SHP77 treated with DMSO at 0.1 percent for 48 hours (cell line): ENCODE data around the gene ZPR1.
"Not testable (repeated sequence)": the region's sequence is repeated elsewhere in the genome, so short reads cannot be mapped to it uniquely, and the experiment has no call there.

Experiments
- DNase-seq: peaks from one replicate; lab custom pipeline; 2025; lab: John Stamatoyannopoulos, UW

The ZPR1 gene

DNA sequence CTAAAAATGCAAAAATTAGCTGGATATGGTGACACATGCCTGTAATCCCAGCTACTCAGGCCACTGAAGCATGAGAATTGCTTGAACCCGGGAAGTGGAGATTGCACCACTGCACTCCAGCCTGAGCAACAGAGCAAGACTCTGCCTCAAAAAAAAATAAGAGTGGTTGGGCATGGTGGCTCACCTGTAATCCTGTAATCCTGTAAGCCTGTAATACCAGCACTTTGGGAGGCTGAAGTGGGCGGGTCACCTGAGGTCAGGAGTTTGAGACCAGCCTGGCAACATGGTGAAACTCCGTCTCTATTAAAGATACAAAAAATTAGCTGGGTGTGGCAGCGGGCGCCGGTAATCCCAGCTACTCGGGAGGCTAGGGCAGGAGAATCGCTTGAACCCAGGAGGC, 31.8 kb downstream of the ZPR1 start:
- not testable (repeated sequence) for DNase-seq

DNA sequence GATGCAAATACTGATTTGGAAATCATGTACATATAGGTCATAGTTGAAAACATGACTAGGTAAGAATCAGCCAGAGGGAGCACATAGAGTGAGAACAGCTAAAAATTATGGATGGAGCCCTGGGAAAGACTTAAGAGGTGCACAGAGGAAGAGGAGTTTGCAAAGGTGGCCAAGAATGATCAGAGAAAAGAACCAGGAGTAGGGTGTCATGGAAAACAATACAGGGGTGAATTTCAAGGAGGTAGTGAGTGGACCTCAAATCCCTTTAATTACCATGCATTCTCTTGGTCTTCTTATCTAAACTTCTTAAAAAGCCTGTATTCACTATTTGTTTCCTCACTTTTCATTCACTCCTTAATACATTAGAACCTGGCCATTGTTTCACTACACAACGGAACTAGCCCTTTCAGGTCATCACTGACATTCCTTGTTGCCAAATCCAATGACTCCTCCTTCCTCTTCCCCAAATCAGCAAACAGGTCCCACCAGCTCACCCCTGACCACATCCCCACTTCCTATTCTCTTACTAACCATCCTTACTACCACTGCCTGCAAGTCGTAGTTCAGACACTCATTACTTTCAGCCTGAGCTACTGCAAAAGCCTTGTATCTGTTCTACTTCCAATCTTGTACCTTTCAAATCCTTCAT, 37.6 kb downstream of the ZPR1 start:
- no peak for DNase-seq

DNA sequence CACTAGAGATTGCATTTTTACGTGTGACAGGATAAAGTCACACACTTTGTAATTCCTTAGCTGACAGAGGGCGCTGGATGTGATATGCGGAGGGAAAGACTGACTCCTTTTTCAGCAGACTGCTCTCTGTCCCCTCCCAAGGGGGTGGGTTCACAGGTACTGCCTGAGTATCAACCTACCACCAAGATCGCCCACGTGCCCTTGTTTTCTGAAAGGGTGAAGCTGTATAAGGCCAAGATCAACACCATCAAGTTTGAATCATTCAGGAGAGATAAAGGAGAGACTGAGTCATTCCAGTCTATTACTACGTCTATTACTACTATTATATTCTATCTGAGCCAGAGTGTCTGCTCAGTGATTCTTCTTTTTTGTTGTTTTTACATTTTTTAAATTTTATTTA, 45.7 kb downstream of the ZPR1 start:
- no peak for DNase-seq

DNA sequence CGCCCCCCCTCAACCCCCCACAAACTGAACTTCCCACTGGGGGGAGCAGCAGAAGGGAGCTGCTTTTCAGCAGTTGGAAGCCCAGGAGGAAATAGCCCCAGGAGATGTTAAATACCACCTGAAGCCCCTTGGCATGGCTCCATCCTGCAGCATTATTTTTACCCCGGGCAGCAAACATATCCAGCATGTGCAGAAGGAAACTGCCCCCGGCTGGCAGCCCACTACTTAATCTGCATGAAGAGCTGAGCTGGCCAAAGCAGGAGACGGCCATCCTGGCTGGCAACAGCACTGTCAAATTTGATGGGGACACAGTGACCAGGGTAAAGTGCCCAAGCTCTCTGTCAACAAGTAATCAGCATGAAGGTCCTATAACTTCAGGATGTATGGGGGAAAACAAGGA, 47.1 kb downstream of the ZPR1 start:
- no peak for DNase-seq

DNA sequence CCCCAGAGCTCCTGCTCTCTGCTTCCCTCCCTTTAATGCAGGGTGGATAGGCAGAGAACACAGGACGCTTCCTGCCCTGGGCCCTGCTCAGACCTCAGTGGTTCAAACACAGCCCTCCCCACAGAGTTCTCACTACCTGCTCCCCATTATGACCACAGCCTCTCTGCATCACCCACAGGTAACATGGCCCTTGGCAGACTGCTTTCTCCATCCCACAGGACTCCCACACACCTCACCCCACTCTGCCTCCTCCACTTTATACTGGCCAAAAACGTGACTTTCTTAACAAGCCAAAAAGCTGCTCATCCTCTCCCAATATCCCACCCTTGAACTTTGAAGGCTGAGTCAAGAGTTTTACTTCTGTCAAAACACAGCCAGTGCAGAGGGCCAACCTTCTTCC, 48.8 kb downstream of the ZPR1 start:
- DNase-seq, result no peak

DNA sequence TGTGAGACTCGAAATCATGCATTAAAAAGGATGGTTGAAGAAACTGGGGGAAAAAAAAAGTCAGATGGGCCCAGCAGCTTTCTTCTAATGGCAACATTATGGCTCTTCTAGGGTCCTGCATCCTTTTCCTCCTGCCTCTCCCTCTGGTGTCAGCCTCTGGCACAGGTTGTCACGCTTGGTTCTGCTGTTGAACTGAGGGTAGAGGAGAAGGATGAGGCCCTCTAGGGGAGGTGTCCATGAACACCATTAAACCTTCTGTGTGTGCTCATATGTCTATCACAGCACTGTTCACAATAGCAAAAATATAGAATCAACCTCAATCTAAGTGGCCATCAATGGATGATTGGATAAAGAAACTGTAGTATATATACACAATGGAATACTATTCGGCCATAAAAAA, 51.1 kb downstream of the ZPR1 start:
- DNase-seq, result no peak

DNA sequence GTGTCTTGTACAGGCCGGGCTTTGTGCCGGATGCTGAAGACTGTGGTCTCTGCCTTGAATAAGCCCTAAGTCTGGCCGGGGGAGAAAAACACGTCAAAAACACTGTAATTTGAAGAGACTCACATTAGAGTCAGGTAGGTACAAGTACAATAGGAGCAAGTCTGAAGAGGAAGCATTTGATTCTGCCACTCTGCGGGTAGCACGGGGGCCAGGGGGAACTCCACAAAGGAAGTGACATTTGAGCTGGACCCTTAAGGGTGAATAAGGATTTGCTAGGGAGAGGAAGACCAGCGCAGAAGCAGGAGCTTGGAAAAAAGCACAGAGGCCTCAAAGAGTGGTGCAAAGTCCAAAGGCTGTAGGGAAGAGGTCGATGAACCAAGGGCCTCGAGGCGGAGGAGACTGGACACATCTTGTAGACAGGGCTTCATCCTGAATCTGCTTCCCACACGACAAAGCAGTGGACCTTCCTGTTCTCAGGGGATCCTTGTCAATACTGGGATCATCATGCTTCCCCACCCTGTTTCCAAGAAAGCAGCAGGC, 53.8 kb downstream of the ZPR1 start:
- DNase-seq, result no peak

DNA sequence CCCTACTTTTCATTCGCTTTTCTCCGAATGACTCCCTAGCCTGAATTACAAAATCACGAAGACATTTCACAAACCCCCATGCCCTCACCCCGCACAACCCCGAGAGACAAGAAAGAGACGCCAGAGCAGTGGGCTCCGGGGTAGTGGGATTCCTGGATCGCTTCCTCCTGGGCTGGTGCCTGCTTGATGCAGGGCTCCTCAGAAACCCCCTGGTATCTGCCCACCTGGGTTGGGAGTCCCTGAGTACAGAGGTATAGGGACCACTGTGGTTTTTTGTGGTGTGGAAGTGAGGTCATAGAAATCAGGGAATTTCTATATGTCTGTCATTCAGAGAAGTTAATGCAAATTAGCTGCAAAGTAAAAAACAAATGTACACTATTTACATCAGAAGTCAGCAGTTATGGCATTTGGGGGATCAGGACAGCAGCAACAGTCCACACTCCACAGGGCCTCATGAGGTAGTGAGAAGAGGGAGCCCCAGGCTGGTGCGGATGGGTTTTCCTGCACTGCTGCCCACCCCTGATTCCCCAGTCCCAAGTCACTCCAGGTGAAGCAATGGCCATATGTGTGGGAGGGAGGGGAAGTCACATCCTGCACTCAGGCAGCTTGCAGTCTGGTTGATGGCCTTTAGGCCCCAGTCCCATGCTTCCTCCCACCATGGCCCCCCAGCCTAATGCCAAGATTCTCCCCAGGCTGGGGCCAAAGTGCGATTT, 54.6 kb downstream of the ZPR1 start:
- DNase-seq, result no peak

DNA sequence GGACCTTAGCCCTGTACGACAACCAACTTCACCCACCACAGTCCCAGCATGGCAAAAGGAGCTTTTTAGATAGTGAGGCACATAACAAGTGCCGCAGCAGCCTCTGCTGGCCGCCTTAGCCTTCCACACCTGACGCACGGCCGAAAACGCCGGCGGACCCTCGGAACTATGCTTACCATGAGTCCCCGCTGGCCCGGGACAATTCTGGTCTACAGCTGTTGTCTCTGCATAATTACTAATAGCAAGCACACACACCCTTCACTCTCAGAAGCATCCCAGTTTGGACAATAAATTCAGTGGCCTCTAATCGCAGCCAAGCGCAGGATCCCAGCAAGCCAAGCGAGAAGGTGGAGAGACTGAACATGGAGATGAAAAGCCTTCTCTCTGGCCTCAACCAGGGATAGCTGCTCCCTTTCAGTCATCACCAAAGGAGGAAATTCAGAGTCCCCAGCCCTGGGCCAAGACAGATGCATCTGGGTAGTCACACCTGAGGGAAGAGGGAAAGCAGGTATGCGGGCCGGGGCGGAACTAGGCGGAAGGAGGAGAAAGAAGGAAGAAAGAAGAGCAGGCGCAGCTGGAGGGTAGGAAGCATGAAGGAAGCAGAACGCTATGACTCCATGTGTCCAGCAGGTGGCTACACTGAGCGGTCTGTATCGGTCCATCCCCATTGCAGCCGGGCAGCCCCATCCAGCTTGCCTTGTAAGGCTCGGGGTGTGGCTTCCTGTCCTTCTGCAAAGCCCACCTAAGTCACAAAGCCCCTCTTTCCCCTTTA, 55.4 kb downstream of the ZPR1 start:
- DNase-seq, result no peak

DNA sequence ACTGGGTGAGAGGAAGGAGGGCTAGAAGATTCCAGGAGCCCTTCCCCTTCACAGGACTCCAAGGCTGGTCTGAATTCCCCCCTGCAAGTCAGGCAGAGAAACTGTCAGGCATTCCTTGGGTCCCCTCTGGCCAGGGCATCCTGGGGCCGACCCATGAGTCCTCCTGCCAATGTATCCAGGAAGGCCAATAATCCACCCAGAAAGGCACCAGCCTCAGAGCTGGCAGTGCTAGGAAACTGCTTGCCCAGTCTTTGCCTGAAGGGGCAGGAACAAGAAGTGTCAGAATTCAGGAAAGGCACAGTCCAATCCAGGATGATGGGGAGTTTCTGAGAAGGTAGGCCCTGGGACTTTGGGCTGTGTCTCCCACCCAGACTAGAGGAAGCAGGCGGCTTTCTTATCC, 56.0 kb downstream of the ZPR1 start:
- DNase-seq, result no peak

DNA sequence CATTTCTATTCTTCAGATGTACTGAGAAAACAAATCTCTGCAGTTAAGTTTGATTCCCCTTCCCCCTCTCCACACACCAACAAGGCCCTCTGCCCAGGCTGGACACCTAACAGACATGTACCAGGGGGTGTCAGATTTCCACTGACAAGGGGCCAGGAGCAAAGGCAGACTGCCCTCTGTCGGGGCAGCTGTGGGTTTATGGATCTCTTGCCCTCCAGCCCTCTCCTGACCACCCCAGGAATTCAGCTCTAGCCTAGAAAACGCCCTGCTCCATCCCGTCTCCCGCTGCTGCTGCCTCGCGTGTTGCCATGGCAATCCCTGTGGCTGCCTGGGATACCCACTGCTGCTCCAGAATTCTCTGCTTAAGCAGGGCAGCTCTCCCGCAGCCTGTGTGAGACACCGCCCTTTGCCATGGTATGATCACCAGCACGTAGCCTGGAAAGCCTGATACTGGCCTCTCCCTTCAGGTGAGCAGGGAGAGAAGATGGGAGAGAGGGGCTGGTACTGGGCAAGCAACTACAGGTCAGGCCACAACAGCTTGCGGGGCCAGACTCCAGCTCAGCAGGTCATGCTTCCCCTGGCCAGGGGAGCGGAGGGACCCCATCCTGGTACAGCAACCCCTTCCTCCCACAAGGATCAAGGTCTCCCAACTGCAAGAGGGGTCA, 56.6 kb downstream of the ZPR1 start:
- no peak for DNase-seq

DNA sequence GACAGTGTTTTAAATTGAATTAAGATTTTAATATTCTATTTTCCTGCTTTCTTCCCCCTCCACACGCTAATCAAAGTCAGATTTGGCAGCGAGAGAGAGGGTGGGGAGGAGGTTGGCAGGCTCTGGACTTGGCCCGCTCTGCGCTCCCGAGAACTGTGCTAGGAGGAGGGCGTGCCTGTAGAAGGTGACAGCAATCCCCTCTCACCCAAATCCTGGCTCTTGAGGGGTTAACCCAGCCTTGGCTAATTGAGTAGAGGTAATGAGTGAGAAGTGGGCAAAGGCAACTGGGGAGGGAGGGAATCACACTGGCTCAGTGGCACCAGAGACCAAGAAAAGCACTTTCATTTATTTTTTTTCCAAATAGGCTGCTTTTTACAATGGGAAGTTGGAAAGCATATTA, 57.2 kb downstream of the ZPR1 start:
- no peak for DNase-seq

DNA sequence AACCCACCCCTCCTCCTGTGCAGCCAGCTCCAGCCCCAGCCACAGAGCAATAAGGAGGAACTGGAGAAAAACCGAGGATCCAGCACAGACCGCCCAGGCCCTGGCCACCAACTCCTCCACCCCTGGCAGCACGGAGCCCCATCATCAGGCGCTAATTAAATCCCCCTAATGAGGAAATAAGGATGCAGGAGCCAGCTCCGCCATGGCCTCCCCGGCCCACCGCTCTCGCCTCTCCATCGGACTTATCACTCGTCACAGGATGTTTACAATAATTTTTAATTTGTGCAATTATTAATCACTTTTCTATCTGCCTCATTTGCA, 57.6 kb downstream of the ZPR1 start:
- no peak for DNase-seq

DNA sequence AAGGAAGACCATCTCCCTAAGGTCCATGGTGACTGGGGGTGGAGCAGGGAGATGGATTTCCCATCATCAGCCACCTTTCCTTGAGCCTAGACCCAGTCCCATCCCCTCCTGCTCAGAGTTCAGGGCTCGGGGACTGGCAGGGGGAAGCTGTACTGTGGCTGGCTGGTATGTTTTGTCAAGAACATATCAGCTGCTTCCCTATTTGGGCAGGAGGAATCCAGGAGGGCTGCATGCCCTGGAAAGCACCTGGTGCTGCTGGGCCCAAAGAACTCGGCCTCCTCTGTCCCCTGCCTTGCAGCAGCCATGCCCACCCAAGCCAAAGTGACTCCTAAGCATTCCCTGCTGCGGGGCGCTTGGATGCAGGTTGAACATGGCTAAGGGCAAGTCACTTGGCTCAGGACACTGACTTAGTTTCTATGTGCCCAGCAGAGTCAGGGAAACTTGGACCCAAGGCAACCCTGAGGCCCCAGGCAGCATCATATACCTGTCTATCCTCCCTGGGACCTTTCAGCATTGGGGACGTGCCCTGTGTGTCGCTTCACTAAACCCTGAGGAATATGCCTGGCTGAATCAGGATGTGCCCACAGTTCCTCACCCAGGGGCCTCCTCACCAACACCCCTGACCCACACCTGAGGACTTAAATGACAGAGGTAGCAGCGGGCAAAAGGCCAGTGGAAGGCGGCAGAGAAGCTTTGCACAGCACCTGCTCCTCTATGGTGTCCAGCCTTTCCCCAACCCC, 58.2 kb downstream of the ZPR1 start:
- DNase-seq, result no peak

DNA sequence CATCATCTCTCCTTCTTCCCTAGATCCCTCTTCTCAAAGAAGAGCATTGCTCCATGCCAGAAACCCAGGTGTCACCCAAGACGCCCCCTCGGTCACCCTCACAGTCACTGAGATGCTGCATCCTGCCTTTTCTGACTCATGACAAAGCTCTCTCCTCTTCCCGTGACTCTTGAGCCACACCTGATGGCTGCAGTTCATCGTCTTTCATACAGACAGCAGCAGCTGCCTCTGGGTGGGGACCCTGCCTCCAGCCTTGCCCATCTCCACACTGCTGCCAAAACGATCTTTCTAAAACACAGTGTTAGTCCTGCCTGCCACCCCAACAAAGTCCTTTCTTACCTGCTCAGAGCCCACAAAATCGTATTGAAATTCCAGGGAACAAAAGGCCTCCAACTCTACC, 59.8 kb downstream of the ZPR1 start:
- no peak for DNase-seq

DNA sequence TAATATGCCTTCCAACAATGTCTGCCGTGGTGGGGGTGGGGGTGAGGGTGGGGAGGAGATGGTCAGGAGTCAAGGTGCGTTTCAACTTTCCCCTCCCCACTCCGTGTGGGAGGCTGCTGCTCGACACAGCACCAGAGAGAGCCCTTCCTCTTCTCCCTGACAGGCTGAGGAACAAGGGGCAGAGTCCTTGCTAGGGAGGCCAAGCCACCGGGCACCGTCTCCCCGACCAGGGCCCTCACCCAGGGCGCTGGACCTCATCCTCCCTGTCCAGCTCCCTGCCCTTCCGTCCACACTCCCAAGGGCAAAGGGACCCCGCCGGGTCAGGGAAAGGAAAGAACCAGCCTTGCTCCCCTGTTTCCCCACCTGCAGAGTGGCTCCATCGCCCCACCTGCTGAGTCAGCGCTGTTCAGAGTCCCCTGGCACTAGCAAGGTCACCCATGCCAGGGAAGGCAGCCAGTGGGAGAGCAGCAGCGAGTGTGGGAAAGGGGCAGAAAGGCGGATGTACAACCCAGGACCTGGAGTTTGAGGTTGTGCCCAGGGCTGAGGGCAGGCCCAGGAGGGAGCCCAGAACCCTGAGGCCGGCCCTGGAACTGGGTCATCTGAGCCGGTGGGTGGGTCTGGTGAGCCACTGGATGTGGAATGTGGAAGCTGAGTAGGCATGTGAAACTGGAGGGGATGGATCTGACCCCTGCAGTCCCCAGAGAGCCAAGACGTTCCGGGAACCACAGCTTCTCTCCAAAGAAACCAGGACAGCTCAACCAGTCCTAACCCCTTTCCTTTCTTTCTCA, 62.2 kb downstream of the ZPR1 start:
- DNase-seq, result no peak

DNA sequence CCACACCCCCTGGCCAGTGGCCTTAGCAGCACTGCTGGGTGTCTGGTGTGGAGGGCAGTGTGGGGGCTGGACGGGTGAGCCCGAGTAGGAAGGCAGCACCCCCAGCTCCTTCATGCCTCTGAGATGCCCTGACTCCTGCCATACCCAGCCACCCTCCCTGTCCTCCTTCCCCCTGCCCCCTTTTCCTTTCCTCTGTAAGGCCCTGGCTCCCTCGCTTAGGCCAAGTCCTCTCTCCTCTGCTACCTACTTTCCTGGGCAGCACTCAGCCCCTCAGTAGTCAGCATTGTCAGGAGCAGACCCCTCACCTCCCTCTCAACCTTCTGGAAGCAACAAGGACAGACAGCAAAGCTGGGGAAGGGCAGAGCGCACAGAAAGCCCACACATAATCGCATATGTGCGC, 63.0 kb downstream of the ZPR1 start:
- DNase-seq, result no peak
